Measurements from ENCODE around the gene RNF220. TPM values are rescaled to one million over a fixed set of nuclear protein-coding genes. Genes with fewer than 3 reads are reported as not detected.

Gene RNF220
- total RNA-seq, 1 experiment from 2014 or later = 128 TPM

- DNase-seq (ENCODE audit: low spot score) (no peak), ATAC-seq (no peak)
- Mint-ChIP-seq H3K27ac (no peak overlapping the region), H3K4me3 (no peak overlapping the region), H3K9me3 (no peaks in the 10 kb centered on the region), H3K4me1 (peaks cover 27% of the 10 kb centered on the region), H3K27me3 (ENCODE audit: low read depth) (peaks cover 10% of the 10 kb centered on the region), H3K36me3 (no peaks in the 10 kb centered on the region)
- TF ChIP-seq ZNF281 (CRISPR knock-in tag; IDR thresholded peaks at IDR 0.05) (no peak), FOXP4 (CRISPR knock-in tag; IDR thresholded peaks at IDR 0.05) (no peak), ZNF317 (CRISPR knock-in tag; IDR thresholded peaks at IDR 0.05; ENCODE audit: borderline replicate concordance, low read depth) (no peak), KAT7 (CRISPR knock-in tag; IDR thresholded peaks at IDR 0.05; ENCODE audit: borderline replicate concordance) (no peak), MLX (CRISPR knock-in tag; IDR thresholded peaks at IDR 0.05) (no peak), HMGA2 (CRISPR knock-in tag; IDR thresholded peaks at IDR 0.05) (no peak), NFYB (CRISPR knock-in tag; conservative IDR thresholded peaks at IDR 0.05; ENCODE audit: low read depth) (no peak), ZNF263 (CRISPR knock-in tag; IDR thresholded peaks at IDR 0.05; ENCODE audit: low read depth) (no peak), ERG (CRISPR knock-in tag; IDR thresholded peaks at IDR 0.05) (no peak), EMX1 (CRISPR knock-in tag; IDR thresholded peaks at IDR 0.05) (no peak), SP1 (CRISPR knock-in tag; conservative IDR thresholded peaks at IDR 0.05) (no peak), CDX4 (CRISPR knock-in tag; IDR thresholded peaks at IDR 0.05; ENCODE audit: borderline replicate concordance) (no peak), ZBTB21 (CRISPR knock-in tag; IDR thresholded peaks at IDR 0.05; ENCODE audit: borderline replicate concordance) (no peak), OVOL2 (CRISPR knock-in tag; IDR thresholded peaks at IDR 0.05; ENCODE audit: borderline replicate concordance) (no peak), ESRRA (CRISPR knock-in tag; IDR thresholded peaks at IDR 0.05; ENCODE audit: borderline replicate concordance) (no peak), ZNF219 (CRISPR knock-in tag; IDR thresholded peaks at IDR 0.05; ENCODE audit: borderline replicate concordance) (no peak), ZNF512 (CRISPR knock-in tag; IDR thresholded peaks at IDR 0.05; ENCODE audit: borderline replicate concordance) (no peak), RELA (CRISPR knock-in tag; IDR thresholded peaks at IDR 0.05; ENCODE audit: borderline replicate concordance) (no peak), TEAD1 (CRISPR knock-in tag; IDR thresholded peaks at IDR 0.05) (no peak)
- POLR2A ChIA-PET = interaction anchor here (0.5 kb wide), 1 partner anchor 509 kb away, joined by 3 read pairs; no protein-coding TSS in a partner anchor
- CTCF ChIA-PET = interaction anchor here (1.2 to 3.9 kb wide), 2 partner anchors 11 to 35 kb away, joined by 3 to 40 read pairs; no protein-coding TSS in a partner anchor
Observed at GRCh38 chr1:44620072-44620471, 215.0 kb downstream of the RNF220 start.

Measured in WTC11 (cell line).